ENCODE data around the gene HOXA3.

- TF ChIP-seq CTCF (IDR thresholded peaks at IDR 0.05) (no peak), EZH2phosphoT487 (IDR thresholded peaks at IDR 0.05) (no peak)
Measured at GRCh38 chr7:27064159-27064558, 88.2 kb downstream of the HOXA3 start.

All from neural progenitor cell (in vitro differentiated cells).